ENCODE results near the gene MICALL2.

MICALL2 gene

DNA sequence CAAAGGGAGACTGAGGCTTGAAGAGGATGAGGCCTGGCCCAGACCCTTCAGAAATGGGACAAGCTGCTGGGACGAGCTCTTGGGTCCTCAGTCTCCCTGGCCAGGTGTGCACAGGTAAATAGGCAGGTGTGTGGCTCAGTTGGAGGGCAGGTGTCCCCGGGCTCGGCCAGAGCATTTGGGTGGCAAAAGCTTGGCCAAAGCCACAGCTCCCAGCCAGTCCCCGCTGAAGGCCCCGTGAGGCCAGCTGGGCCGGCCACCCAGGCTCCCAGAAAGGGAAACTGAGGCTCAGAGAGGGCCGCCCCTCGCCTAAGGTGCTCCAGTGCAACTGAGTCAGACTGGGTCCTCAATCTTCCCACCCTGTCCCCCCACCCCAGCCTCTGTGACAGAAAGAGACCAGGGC, 37.3 kb downstream of the MICALL2 start:
- H3K4me3 ChIP-seq (ENCODE audit: low read length, poor library complexity, severe bottlenecking) = no peak overlapping the region
- no peaks in the 10 kb centered on the region for H3F3A ChIP-seq (ENCODE audit: low read depth)
- H3K4me2 ChIP-seq (ENCODE audit: low read depth, low read length, poor library complexity, severe bottlenecking) = no peak overlapping the region
- TF ChIP-seq CTCF (conservative IDR thresholded peaks at IDR 0.05; ENCODE audit: low read length) = no peak
- TF ChIP-seq EZH2phosphoT487 (IDR thresholded peaks at IDR 0.05; ENCODE audit: borderline replicate concordance) = no peak
- no peak overlapping the region for H2AFZ ChIP-seq (ENCODE audit: low read length)
- no peaks in the 10 kb centered on the region for H3K9me2 ChIP-seq (replicated peaks; ENCODE audit: low read depth, low read length)
- no peak overlapping the region for H3K9ac ChIP-seq (ENCODE audit: low read depth, low read length, poor library complexity, severe bottlenecking)
- no peaks in the 10 kb centered on the region for H3K9me3 ChIP-seq (ENCODE audit: insufficient read depth, low read depth, low read length)
- peaks cover 15% of the 10 kb centered on the region for H3K4me1 ChIP-seq (ENCODE audit: insufficient read depth, low read length, poor library complexity, severe bottlenecking)
- H3K36me3 ChIP-seq (ENCODE audit: insufficient read depth, low read length) = no peaks in the 10 kb centered on the region
- H3K27me3 ChIP-seq (ENCODE audit: insufficient read depth, low read length, poor library complexity, severe bottlenecking) = no peaks in the 10 kb centered on the region
- H4K20me1 ChIP-seq (ENCODE audit: insufficient read depth, low read length, poor library complexity, severe bottlenecking) = no peaks in the 10 kb centered on the region
- H3K79me2 ChIP-seq (ENCODE audit: insufficient read depth, low read length) = no peaks in the 10 kb centered on the region

DNA sequence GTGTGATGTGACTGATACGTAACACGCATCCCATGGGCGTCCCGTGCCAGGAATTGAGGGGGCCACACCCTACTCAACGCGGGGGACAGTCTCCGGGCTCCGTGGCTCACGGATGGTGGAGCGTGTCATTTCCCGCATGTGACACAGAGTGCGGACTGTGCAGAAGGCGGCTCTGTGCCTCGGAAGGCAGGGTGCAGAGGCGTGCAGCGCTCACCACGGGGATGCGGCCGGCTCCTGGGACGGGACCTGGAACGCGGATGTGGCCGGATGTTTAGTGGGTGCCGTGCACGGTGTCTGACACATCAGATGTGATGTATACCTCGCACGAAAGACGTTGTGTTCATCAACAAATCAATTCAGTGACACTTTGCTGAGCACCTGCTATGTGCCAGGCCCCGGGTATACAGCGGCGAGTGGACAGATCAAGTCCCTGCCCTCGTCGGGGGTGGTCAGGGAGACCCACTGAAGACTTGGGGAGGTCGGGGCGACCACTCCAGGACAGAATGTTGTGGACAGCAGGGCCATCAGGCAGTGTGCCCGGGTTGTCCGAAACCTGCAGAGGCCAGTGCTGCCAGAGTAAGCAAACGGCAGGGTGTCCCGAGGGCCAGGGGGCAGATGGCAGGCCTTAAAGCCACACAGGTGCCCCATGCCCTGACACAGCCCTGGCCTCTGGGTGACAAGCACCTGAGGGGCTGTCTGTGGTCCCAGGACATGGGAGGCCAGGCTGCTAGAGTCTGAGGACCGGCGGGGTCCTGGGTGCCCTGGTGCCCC, 38.1 kb downstream of the MICALL2 start:
- Histone ChIP-seq H3F3A (ENCODE audit: low read depth) (no peaks in the 10 kb centered on the region), H3K9ac (ENCODE audit: low read depth, low read length, poor library complexity, severe bottlenecking) (no peak overlapping the region), H3K79me2 (ENCODE audit: insufficient read depth, low read length) (no peaks in the 10 kb centered on the region), H3K36me3 (ENCODE audit: insufficient read depth, low read length) (no peaks in the 10 kb centered on the region), H3K4me1 (ENCODE audit: insufficient read depth, low read length, poor library complexity, severe bottlenecking) (peaks cover 22% of the 10 kb centered on the region), H3K9me2 (replicated peaks; ENCODE audit: low read depth, low read length) (no peaks in the 10 kb centered on the region), H3K4me3 (ENCODE audit: low read length, poor library complexity, severe bottlenecking) (no peak overlapping the region), H3K4me2 (ENCODE audit: low read depth, low read length, poor library complexity, severe bottlenecking) (no peak overlapping the region), H4K20me1 (ENCODE audit: insufficient read depth, low read length, poor library complexity, severe bottlenecking) (no peaks in the 10 kb centered on the region), H3K9me3 (ENCODE audit: insufficient read depth, low read depth, low read length) (no peaks in the 10 kb centered on the region), H3K27me3 (ENCODE audit: insufficient read depth, low read length, poor library complexity, severe bottlenecking) (no peaks in the 10 kb centered on the region), H2AFZ (ENCODE audit: low read length) (no peak overlapping the region)
- no peak for TF ChIP-seq CTCF (conservative IDR thresholded peaks at IDR 0.05; ENCODE audit: low read length)

GRCh38 chr7:1419688-1420087, 39.6 kb downstream of the MICALL2 start:
- H3K4me1 ChIP-seq (ENCODE audit: insufficient read depth, low read length, poor library complexity, severe bottlenecking) = peaks cover 22% of the 10 kb centered on the region
- TF ChIP-seq EZH2phosphoT487 (IDR thresholded peaks at IDR 0.05; ENCODE audit: borderline replicate concordance) = no peak
- TF ChIP-seq CTCF (conservative IDR thresholded peaks at IDR 0.05; ENCODE audit: low read length) = no peak; the same call in 1 of the 2 replicates
- H3K9ac ChIP-seq (ENCODE audit: low read depth, low read length, poor library complexity, severe bottlenecking) = no peak overlapping the region
- no peaks in the 10 kb centered on the region for H3K36me3 ChIP-seq (ENCODE audit: insufficient read depth, low read length)
- no peaks in the 10 kb centered on the region for H3F3A ChIP-seq (ENCODE audit: low read depth)
- H3K27me3 ChIP-seq (ENCODE audit: insufficient read depth, low read length, poor library complexity, severe bottlenecking) = no peaks in the 10 kb centered on the region
- H4K20me1 ChIP-seq (ENCODE audit: insufficient read depth, low read length, poor library complexity, severe bottlenecking) = no peaks in the 10 kb centered on the region
- H2AFZ ChIP-seq (ENCODE audit: low read length) = no peak overlapping the region
- no peaks in the 10 kb centered on the region for H3K9me3 ChIP-seq (ENCODE audit: insufficient read depth, low read depth, low read length)
- no peak overlapping the region for H3K4me2 ChIP-seq (ENCODE audit: low read depth, low read length, poor library complexity, severe bottlenecking)
- H3K9me2 ChIP-seq (replicated peaks; ENCODE audit: low read depth, low read length) = no peaks in the 10 kb centered on the region
- H3K4me3 ChIP-seq (ENCODE audit: low read length, poor library complexity, severe bottlenecking) = no peak overlapping the region
- no peaks in the 10 kb centered on the region for H3K79me2 ChIP-seq (ENCODE audit: insufficient read depth, low read length)
